NCI-H2029 treated with DMSO at 0.1 percent for 48 hours (cell line): Measurements from ENCODE around the gene RABEPK.
"Not testable (repeated sequence)": the region's sequence is repeated elsewhere in the genome, so short reads cannot be mapped to it uniquely, and the experiment has no call there.

Experiments
- DNase-seq: peaks from one replicate; lab custom pipeline; 2025; lab: John Stamatoyannopoulos, UW

Gene RABEPK, protein sequence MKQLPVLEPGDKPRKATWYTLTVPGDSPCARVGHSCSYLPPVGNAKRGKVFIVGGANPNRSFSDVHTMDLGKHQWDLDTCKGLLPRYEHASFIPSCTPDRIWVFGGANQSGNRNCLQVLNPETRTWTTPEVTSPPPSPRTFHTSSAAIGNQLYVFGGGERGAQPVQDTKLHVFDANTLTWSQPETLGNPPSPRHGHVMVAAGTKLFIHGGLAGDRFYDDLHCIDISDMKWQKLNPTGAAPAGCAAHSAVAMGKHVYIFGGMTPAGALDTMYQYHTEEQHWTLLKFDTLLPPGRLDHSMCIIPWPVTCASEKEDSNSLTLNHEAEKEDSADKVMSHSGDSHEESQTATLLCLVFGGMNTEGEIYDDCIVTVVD

DNA sequence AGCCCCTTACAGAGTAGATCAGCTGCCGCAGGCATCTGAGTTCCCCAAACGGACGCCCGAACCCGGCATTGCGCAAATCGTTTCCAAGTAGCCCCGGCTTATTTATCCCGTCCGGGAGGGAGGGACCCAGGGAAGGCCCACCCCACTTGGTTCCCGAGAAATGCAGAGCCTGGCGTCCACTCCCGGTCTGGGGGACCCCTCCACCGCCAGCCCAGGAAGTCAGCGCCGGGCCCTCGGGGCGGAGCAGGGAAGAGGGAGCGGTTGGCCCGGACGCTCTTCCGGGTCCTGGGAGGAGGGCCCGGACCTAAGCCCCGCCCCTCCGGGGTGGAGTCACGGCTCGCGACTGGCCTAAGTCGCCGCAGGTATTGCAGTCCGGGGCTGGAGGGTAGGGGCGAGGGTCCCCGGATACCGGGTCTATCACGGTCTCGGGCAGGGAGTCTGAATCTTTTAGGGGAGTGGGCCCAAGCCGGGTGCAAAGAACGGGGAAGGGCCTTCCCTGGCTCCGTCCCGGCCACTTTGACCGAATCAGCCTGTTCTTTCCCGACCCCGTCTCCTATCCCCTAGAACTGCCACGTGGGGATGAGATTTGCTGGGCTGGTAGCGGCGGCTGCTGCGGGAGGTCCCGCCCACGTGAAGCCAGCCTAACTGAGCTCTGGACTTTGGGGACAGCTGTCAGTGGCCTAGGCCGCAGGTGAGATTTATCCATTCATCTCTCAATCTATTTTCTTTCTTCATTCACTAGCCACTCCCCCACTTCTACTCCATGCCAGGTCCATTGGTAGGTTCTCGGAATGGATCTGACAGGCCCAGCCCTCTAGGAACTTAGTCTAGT is at the start of gene RABEPK:
TSS of gene RABEPK (plus strand) at position 327 of the 832 bp plus-strand sequence. CDS start 2,472 bp downstream, outside the sequence.
- DNase-seq = peak; percentile 64

DNA sequence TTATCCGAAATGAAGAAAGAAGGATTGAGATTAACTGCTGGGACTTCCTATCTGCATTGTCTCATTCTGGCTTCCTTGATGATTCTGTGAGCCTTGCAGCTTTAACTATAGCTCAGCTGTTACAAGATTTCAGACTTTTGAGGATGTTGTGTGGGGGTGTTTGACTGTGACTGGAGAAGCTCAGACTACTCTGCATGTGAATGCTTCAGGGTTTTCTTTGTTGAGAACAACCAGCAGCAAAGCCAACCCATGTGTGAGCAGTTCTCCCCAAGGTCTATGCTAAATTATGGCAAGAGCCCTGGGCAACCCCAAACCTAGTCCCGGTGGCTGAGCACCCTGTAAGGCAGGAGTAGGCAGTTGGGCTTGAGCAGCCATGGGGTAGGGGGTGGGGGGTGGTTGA is 48.6 kb upstream of the RABEPK start:
- DNase-seq = no peak

DNA sequence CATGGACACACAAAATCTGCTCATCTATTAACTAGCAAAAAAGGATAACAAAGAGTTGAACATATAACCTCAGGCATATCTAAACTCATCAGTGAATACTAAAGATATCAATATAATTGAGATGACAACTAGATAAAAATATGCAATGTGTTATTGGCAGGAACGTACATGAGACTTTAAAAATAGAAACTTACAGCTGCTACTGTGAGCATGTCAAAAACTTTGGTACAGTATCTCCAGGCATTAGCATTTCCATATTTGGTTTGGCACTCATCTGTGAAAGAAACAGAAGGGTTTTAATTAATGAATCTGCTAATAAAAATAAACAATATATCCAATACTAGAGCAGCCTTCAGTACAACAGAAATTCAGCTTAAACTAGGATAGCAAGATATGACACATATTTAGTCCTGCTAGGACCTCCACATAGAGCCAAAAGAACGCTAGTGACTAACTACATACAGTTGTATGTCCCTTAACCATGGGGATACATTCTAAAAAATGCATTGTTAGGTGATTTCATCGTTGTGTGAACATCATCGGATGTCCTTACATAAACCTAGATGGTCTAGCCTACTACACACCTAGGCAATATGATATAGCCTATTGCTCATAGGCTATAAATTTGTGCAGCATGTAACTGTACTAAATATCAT is 46.5 kb upstream of the RABEPK start:
- no peak for DNase-seq

DNA sequence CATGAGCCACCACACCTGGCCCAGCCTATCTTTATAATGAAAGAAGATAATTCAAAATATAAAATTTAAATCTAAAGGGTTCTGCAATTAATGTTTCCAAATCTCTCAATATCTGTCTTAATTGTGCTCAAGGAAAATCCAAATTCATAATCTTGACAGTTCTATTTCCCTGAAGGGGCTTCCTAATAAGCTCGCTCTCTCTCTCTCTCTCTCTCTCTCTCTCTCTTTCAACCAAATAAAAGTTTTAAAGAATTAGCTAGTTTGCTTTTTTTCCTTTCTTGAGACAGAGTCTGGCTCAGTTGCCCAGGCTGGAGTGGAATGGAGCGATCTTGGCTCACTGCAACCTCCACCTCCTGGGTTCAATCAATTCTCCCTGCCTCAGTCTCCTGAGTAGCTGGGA is 43.8 kb upstream of the RABEPK start:
- no peak for DNase-seq

DNA sequence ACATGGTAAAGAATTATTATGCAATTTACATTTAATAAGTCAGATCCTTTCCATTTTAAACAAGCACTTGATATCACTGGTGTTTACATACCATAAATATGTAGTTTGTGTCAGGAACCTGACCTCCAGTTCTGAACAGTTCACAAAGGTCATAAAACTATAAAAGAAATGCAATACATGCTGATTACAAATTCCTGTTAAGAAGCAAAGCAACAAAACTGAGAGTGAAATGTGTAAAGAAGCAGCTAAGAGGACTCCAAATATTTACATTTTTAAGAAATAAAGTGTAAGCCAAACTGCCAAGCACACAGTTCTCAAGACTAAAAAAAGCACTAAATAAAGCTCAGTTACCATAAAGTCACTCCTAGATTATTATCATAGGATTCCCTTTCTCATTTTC is 39.6 kb upstream of the RABEPK start:
- DNase-seq = no peak

DNA sequence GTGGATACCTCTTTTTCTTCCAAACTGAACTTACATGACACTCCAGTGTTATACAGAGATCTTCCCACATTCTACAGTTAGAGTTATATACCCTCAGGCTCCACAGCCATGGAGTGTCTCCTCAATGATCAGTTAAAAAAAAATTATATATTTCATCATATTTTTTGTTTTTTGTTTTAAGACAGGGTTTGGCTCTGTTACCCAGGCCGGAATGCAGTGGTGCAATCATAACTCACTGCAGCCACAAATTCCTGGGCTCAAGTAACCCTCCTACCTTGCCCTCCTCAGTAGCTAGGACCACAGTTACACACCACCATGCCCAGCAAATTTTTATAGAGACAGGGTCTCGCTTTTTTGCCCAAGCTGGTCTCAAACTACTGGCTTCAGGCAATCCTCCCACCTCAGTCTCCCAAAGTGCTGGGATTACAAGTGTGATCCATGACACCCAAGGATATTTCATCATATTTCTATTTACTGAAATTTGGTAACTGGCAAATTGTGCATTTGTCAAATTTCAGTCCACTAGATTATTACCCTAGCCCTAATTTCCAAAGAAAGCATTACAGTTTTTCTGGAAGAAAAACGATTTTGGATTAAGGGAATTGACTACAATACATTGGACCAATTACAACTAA is 38.9 kb upstream of the RABEPK start:
- no peak for DNase-seq

DNA sequence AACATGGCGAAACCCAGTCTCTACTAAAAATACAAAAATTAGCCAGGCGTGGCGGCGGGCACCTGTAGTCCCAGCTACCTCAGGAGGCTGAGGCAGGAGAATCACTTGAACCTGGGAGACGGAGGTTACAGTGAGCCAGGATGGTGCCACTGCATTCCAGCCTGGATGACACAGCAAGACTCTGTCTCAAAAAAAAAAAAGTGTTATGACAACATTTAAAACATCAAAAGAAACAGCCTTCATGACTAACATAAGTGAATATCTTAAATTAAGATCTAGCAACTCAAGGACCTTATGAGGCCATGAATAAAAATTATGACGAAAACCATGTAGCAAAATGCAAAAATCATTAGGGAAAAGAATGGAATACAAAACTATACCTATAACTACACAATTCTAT is 37.5 kb upstream of the RABEPK start:
- DNase-seq = not testable (repeated sequence)

DNA sequence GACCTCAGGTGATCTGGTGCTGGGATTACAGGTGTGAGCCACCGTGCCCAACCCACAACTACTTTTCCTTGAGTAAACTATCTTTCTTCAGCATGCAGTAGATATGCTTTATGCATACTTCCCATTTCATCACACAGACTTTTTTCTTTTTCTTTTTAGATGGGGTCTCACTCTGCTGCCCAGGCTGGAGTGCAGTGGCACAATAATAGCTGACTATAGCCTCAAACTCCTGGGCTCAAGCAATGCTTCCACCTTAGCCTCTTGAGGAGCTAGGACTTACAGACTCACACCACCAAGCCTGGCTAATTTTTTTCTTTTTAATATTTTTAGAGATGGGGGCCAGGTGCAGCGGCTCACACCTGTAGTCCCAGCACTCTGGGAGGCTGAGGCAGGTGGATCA is 33.6 kb upstream of the RABEPK start:
- DNase-seq = no peak

DNA sequence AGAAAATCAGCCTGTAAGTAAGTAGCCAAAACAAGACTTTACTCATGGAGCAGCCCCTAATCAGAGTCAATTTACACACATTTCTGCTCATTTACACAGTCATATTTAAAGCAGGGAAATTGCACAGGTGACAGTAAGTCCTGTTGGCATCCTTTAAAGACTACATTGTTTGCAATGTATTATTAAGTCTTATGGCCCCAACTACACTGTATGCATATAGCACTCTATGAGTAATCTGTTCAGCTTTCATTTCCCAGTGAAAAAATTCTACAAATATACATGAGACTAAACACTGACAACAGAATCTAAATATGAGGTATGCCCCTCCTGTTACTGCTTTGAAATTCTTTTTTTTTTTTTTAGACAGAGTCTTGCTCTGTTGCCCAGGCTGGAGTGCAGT is 30.4 kb upstream of the RABEPK start:
- no peak for DNase-seq

DNA sequence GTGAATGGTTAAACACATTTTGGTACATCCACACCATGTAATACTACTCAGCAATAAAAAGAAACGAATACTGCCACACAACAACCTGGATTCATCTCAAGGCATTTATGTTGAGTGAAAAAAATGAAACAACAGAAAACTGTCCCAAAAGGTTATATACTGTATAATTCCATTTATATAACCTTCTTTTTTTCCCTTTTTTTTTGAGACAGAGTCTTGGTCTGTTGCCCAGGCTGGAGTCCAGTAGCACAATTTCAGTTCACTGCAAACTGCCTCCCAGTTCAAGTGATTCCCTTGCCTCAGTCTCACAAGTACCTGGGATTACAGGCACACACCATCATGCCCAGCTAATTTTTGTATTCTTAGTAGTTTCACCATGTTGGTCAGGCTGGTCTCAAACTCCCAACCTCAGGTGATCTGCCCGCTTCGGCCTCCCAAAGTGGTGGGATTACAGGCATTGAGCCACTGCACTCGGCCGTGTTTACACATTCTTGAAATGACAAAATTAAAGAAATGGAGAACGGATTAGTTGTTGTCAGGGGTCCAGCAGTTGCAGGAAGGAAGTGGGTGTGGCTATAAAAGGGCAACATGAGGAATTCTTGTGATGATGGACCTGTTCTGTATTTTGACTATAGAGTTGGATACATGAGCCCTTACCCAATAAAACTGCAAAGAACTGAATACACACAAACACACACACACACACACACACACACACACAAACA is 28.1 kb upstream of the RABEPK start:
- no peak for DNase-seq

DNA sequence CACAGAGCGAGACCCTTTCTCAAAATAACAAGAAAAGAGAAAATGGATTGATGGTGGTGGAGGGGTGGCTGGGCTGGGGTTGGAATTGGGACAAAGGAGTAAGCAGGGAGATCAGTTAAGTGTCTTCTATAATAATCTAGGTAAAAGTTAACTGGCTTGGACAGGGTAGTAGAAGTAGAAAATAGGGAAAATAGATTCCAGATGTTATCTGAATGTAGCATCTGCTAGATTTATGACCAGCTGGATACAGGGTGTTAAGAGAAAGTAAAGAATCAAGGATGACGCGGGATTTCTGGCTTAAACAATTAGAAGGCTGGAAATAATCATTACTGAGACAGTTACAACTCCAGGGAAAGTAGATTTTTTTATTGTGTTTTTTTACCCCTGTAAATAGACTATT is 23.7 kb upstream of the RABEPK start:
- DNase-seq = no peak

DNA sequence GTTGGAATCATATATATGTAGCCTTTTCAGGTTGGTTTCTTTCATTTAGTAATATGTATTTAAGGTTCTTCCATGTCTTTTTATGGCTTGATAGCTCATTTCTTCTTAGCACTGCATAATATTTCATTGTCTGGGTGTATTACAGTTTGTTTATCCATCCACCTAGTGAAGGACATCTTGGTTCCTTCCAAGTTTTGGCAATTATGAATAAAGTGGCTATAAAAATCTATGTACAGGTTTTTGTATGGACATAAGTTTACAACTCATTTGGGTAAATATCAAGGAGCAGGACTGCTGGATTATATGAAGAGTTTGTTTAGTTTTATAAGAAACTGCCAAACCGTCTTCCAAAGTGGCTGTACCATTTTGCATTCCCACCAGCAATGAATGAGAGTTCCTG is 22.5 kb upstream of the RABEPK start:
- DNase-seq = no peak

DNA sequence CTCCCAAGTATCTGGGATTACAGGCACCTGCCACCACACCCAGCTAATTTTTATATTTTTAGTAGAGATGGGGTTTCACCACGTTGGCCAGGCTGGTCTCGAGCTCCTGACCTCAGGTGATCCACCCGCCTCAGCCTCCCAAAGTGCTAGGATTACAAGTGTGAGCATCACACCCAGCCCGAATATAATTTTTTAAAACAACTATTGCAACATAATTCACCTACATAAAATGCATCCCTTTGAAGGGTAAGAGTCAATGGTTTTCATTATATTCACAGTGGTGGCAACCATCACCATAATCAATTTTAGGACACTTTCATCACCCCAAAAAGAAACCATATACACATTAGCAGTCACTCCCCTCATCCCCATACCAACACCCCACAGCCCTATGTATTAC is 20.6 kb upstream of the RABEPK start:
- not testable (repeated sequence) for DNase-seq

DNA sequence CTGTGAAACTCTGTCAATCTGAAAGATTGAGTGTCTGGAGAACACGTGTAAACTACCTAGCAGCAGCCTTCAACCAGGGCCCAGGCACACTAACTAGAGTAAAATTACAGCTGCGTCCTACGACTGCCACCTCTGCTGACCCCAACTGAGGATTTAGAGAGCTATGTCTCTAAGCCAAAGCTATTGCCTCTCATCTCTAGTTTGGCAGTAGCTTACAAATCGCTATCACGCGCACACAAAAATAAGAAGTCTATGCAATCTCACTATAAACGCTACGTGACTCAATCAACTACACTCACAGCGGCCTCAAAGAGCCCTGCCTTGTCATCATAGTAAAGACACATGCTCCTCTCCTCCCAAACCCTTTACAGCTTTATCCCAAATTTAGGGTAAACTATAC is 19.5 kb upstream of the RABEPK start:
- DNase-seq = no peak

DNA sequence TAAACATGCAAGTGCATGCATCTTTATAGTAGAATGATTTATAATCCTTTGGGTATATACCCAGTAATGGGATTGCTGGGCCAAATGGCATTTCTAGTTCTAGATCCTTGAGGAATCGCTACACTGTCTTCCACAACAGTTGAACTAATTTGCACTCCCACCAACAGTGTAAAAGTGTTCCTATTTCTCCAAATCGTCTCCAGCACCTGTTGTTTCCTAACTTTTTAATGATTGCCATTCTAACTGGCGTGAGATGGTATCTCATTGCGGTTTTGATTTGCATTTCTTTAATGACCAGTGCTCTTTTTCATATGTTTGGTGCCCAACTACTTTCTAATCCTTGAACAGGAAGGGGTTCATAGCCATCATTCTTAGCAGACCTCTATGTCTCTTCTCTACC is 18.6 kb upstream of the RABEPK start:
- not testable (repeated sequence) for DNase-seq

DNA sequence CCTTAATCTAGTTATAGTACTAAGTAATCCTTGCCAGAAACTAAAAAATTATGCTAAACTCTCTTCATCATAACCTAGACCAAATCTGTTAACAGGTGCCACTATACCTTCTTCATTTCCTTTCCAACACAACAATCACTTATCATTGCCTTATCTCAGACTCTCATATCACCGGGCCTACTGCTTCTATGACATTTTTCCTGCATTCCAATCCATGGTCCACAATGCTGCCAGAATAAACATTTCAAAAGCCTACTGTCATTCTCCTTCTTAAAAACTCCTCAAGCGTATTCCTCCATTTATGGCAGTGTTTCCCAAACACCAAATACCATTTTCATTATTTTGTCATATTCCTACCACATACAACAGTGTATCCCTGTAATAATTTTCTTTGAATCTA is 17.3 kb upstream of the RABEPK start:
- no peak for DNase-seq

DNA sequence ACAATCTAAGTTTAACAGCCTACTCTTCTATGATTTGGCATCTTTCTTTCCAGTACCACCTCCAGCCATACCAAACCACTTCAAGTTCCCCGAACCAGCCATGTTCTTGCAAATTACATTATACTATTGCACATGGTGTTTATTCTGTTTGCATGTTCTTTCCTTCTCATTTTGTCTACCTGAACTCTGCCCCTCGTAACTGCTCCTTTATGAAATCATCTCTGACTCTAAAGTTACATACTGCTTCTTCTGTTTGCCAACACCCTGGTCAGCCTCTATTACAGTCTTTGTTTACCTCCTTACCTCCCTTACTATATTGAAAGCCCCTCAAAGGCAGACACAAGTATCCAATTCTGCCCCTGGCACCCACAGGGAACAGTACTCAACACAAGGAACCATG is 16.8 kb upstream of the RABEPK start:
- no peak for DNase-seq

DNA sequence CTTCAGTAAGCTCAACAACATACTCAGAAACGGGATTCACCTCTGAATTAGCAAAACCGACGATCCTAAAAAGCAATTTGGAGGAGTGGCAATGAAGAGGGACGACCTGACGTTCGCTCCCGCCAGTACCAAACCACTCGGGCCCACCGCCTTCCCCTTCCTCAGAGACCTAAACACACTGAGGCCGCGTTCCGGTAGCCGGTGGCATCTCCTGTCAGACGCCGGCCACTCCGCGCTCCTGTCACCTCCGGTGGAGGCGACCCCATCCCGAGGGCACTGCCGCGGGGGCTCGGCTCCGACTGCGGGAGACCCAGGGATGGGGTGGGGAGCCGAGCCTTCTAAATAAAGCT is 11.4 kb upstream of the RABEPK start:
- DNase-seq = no peak

DNA sequence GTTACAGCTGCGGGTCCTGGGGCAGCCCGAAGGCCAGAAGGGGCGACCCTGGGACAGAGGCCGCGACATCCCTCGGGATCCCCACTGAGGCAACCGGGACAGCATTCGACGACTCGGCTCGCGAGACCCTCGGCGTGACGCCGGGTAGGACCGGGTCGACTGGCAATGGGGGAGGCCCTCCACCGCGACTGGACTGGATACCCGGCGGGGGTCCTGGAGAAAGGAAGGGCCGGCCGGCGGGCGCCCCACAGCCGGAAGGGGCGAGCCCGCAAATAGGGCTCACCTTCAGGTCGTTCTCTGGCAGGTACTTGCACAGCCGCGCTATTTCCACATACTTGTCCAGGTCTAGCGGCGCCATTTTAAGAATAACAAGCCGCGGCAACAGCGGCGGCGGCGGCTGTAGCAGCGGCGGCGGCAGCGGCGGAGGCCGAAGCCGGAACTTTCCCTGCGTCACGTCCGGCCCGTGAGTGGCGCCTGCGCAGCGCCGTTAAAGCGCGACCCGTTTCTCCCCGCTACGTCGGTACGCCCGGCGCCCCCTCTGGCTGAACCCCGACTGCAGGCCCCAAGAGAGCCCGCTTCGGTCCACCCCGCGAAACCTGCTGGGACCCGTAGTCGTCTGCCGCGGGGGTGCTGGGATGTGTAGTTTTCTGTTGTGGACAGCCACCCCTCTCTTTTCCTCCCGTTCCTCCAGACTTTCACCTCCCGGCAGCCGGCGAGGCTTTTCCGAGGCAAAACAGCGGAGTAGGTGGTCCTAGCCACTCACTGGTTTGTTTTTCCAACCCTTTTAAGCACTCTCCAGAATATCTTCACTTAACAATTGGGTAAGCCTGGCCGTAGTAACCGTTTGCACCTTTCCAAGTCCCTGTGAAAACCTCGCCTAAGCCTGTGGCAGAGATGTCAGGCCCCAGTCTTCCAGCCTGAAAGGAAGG is 10.7 kb upstream of the RABEPK start, which contains the start of gene PPP6C:
TSS of gene PPP6C (minus strand) at position 443 of the 929 bp plus-strand sequence. CDS start at position 358, 85 bp downstream.
- peak; percentile 55 for DNase-seq

DNA sequence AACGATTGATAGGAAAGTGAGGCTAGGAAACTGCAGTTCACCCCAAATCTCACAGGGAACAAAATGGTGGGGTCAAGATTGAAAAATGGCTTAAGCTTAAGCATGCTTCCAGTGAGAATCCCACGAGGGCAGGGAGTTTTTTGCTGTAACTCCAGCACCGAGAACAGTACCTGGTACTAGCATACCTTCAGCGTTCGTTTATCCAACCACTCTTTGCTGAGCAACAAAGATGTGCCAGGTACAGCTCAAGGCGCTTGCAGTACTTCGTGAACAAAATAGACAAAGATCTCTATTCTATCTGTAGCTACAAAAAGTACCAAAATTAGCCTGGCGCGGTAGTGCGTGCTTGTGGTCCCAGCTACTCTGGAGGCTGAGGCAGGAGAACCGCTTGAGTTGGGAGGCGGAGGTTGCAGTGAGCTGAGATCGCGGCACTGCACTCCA is 10.0 kb upstream of the RABEPK start:
- no peak for DNase-seq
